ENCODE measurements around the gene APOBEC3A. TPM values are rescaled to one million over a fixed set of nuclear protein-coding genes. Genes with fewer than 3 reads are reported as not detected.

Gene APOBEC3A
- 17.5 TPM for total RNA-seq
- long read RNA-seq, transcript APOBEC3A-201 (5 exons, 1,444 nt), result major isoform, 20 of 25 reads
- long read RNA-seq, partial matches to known transcripts, result 2 of 25 reads
- long read RNA-seq, other reads (novel, unspliced or antisense), result 2 of 25 reads

- DNase-seq (ENCODE audit: low spot score), result no peak
Observed at GRCh38 chr22:38957046-38957770, at the start of gene APOBEC3A. Gene APOBEC3A, plus strand, starts transcription at chr22:38957609. Its CDS starts 83 bp downstream, at chr22:38957692.

DNA sequence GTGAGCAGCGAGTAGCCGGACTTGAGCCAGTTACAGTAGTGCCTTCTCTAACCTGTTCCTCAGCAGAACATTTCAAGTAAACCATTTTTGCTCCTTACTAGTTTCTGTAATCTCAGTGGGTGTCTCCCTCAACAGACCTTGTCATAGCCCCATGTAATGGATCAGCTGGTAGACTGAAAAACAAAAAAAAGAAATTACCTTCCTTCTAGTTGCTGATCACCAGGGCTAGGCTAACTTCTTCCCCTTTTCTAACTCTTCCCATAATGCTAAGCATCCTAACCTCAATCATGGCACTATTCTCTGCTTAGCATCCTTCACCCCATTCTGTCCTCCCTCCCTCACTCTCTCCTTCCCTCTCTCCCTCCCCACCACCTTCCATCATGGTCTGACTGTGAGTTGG lies 49.6 kb upstream of the APOBEC3A start:
- no peak for DNase-seq (ENCODE audit: low spot score)

- no peak for DNase-seq (ENCODE audit: low spot score)
Observed at GRCh38 chr22:38911434-38911833, 46.0 kb upstream of the APOBEC3A start.

- no peak for DNase-seq (ENCODE audit: low spot score)
Observed at GRCh38 chr22:38919631-38920190, 37.7 kb upstream of the APOBEC3A start.

GRCh38 chr22:38921120-38921519 lies 36.3 kb upstream of the APOBEC3A start:
- DNase-seq (ENCODE audit: low spot score), result no peak

DNA sequence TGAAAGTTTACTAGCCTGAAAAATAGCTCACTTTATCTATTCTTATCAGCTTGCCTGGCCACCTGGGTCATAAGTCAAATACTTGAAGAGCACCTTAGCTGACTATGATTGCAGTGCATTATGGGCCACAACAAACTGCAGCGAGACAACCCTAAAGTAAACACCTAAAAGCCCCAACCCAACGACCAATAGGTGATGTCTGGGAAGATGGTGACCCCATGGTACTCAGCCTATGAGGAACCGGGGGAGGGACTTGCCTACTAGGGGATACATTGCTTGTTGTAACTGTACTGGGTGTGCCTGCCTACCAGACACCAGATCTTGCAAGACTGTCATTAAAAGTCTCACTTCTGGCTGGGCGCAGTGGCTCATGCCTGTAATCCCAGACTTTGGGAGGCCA lies 35.6 kb upstream of the APOBEC3A start:
- DNase-seq (ENCODE audit: low spot score), result no peak

DNA sequence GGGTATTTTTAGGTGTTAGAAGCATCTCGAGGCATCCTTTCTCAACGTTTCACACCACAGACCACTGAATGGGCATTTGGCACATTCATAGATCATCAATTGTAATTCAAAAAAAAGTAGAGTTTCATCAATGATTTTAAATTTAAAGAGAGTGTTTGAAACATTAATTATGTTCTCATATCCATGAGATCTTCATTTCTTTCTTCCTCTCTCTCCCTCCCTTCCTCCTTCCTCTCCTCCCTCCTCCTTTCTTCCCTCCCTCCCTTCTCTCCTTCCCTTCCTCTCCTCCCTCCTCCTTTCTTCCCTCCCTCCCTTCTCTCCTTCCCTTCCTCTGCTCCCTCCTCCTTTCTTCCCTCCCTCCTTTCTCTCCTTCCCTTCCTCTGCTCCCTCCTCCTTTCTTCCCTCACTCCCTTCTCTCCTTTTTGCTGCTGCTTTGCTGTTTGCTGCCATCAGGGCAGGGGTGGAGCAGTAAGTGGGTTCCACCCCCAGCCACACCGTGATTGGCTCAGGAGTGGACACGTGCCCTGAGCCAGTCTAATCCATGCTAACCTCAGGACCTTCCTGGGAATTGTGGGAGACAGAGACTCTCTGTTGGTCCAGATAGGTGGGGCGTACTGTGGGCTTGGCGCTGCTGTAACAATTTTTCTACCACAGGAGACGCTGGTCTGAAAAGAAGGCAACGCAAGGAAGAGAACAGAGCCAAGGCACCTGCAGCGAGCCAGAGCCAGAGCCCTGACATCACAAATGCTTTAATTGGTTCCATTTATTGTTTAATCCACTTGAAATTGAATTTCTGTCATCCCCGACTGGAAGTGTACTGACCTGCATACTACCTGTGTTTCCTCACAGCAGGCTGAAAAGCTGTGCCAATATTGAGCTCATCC lies 33.7 kb upstream of the APOBEC3A start:
- no peak for DNase-seq (ENCODE audit: low spot score)

- no peak for DNase-seq (ENCODE audit: low spot score)
Observed at GRCh38 chr22:38924347-38924952, 33.0 kb upstream of the APOBEC3A start.

GRCh38 chr22:38925571-38926041 lies 31.8 kb upstream of the APOBEC3A start:
- no peak for DNase-seq (ENCODE audit: low spot score)

- no peak for DNase-seq (ENCODE audit: low spot score)
Observed at GRCh38 chr22:38927033-38927781, 30.2 kb upstream of the APOBEC3A start.

DNA sequence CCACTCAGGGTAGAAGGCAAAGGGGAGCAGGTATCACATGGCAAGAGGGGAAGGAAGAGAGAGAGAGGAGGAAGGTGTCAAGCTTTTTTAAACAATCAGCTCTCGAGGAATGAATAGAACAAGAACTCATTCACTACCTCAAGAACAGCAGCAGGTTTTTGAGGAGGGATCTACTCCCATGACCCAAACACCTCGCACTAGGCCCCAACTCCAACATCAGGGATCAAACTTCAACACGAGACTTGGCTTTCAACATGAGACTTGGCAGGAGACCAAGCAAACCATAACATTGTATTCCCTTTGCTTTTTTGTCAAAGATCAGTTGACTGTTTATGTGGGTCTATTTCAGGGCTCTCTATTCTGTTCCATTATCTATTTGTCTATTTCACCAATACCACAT lies 26.9 kb upstream of the APOBEC3A start:
- DNase-seq (ENCODE audit: low spot score), result no peak

DNA sequence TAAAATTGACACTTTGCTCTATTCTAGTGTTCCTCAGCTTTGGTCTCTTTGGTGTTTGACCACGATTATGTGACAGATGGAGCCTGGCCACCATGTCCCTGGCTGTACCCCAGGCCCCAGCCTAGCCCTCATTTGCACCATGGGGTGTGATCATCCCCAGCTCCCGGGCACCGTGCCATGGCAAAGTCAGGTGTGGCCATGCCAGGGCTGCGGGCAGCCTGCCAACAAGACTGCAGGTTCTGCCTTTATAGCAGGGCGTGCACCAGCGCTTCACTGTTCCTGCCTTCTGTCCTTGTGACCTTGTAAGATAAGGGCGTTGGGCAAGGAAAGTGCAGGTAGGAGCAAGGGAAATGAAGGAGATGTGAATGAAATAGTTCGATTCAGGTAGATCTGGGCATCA lies 22.4 kb upstream of the APOBEC3A start:
- DNase-seq (ENCODE audit: low spot score), result no peak

- no peak for DNase-seq (ENCODE audit: low spot score)
Observed at GRCh38 chr22:38935616-38936015, 21.8 kb upstream of the APOBEC3A start.

GRCh38 chr22:38936562-38936961 lies 20.8 kb upstream of the APOBEC3A start:
- DNase-seq (ENCODE audit: low spot score), result no peak

DNA sequence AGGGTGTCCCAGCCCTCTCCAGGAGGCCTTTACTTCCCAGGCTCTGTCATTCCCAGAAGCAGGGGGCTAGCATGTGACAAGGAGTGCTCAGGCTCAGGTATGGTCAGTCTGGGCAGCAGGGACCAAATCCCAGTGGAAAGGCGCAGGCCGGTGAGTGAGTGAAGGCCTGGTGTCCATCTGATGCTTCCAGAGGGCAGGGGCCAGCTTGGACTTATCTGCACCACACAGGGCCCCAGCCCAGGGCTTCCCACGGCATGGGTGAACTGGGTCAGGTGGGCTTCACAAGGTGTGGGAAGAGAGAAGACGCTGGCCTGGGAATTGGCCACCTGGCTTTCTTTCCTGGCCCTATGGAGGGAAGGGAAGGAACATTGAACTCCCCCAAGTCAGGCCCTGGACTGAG lies 20.4 kb upstream of the APOBEC3A start:
- no peak for DNase-seq (ENCODE audit: low spot score)

GRCh38 chr22:38937541-38937940 lies 19.9 kb upstream of the APOBEC3A start:
- DNase-seq (ENCODE audit: low spot score), result no peak

GRCh38 chr22:38938221-38938620 lies 19.2 kb upstream of the APOBEC3A start:
- DNase-seq (ENCODE audit: low spot score), result no peak

DNA sequence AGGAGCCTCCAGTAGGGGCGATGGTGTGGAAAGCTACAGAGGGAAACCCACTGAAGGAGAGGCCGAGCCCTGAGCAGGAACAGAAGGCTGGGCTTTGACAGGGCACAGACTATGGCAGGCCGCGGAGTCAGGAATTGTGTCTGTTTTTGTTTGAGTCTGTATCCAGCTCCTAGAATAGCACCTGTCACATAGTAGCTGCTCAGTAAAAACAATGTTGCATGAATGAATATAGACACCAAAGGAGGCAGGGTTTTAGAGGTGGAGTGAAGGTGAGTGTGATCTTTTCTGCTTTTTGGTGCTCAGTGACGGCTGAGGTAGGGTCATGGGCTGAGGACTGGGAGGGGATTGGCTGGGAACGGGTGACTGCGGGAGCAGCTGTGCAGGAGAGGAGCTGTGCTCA lies 18.5 kb upstream of the APOBEC3A start:
- no peak for DNase-seq (ENCODE audit: low spot score)

- no peak for DNase-seq (ENCODE audit: low spot score)
Observed at GRCh38 chr22:38940811-38941384, 16.5 kb upstream of the APOBEC3A start.

DNA sequence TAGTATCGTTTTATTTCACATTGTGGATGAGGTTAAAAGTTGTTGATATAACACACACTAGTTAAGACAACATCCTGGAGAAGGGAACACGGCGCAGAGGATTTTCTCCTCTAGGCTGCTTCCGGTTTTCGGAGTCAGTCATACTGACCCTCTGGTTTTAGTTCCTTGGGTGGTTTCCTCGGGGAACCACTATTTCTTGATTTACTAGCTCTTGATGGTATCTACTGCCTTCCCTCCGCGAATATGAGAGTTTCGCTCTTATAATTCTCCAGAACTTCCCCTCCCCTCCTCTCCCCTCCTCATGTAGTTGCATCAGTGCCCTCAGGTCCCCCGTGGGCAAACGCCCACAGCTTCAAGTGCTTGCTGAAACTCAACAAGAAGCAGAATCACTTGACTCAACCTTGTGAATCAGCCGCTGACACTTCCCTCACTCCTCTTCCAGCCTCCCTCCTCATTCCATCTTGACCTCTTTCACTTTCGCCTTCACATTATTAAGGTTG lies 15.9 kb upstream of the APOBEC3A start:
- no peak for DNase-seq (ENCODE audit: low spot score)
